Cardiac muscle cell (in vitro differentiated cells and primary cell): ENCODE measurements around the gene RHOJ. TPM values are rescaled to one million over a fixed set of nuclear protein-coding genes. Genes with fewer than 3 reads are reported as not detected.
A peak's percentile ranks its signal among the peaks of the same experiment; 100 is the strongest.

Source experiments
- DNase-seq, 2 donors: peaks; one replicate each; pipeline versions ENCODE4 v3.0.0 to v3.0.0-alpha.2; 2010 to 2017; ENCODE audit warnings: low read depth in 1 of 2, low spot score in 1 of 2
- H3K27ac ChIP-seq: fragments of 200-600 bp; sonication (generic); 2 replicates; pipeline ENCODE4 v1.5.1; 2016
- H3K27me3 ChIP-seq: fragments of 200-600 bp; sonication (generic); 2 replicates; pipeline ENCODE4 v1.6.0; 2016; ENCODE audit warnings: control low read depth
- H3K36me3 ChIP-seq: fragments of 200-600 bp; sonication (generic); 2 replicates; pipeline ENCODE4 v1.5.1; 2016; ENCODE audit warnings: control low read depth
- H3K4me1 ChIP-seq: fragments of 200-600 bp; sonication (generic); 2 replicates; pipeline ENCODE4 v1.8.1; 2017; ENCODE audit warnings: low read depth, mild to moderate bottlenecking, mixed run types
- H3K4me3 ChIP-seq: fragments of 200-600 bp; sonication (generic); 2 replicates; pipeline ENCODE4 v1.5.1; 2016; ENCODE audit warnings: mild to moderate bottlenecking
- H3K9me3 ChIP-seq: fragments of 200-600 bp; sonication (generic); 2 replicates; pipeline ENCODE4 v1.5.1; 2017; ENCODE audit warnings: low read depth, mild to moderate bottlenecking, control low read depth
- CTCF ChIP-seq: IDR thresholded peaks from 2 replicates; pipeline ENCODE4 v1.5.1; 2012; ENCODE audit warnings: low read depth, mild to moderate bottlenecking, low read length
- polyA plus RNA-seq: library from polyadenylated mRNA; unstranded; fragments of >200 nt; fragmentation: Nextera tagmentation; extraction: Ambion mirVana; gene quantifications from 2 replicates; pipeline ENCODE4 v1.2.1, GENCODE V29; 2016
- total RNA-seq: library from RNA; depleted of rRNA; stranded (reverse); fragments of >200 nt; gene quantifications from 2 replicates; pipeline ENCODE4 v1.2.3, GENCODE V29; 2016

RHOJ gene
- total and polyA plus RNA-seq, 2 experiments from 2014 or later, result 0.18 TPM; not detected in 1

- Histone ChIP-seq H3K4me1 (no peaks in the 10 kb centered on the region), H3K27ac (no peak overlapping the region), H3K9me3 (no peaks in the 10 kb centered on the region), H3K27me3 (no peaks in the 10 kb centered on the region), H3K4me3 (no peak overlapping the region), H3K36me3 (no peaks in the 10 kb centered on the region)
- no peak for TF ChIP-seq CTCF
- DNase-seq, result no peak
These were observed 10.4 kb downstream of the RHOJ start for GRCh38 chr14:63214417-63215196.

- TF ChIP-seq CTCF, result no peak
- H3K27ac ChIP-seq, result no peak overlapping the region
- no peak overlapping the region for H3K4me3 ChIP-seq
- H3K4me1 ChIP-seq, result no peaks in the 10 kb centered on the region
- H3K27me3 ChIP-seq, result no peaks in the 10 kb centered on the region
- H3K36me3 ChIP-seq, result no peaks in the 10 kb centered on the region
- no peak for DNase-seq
- no peaks in the 10 kb centered on the region for H3K9me3 ChIP-seq
These were observed 16.3 kb downstream of the RHOJ start for GRCh38 chr14:63220526-63220925.

- no peak for TF ChIP-seq CTCF
- Histone ChIP-seq H3K4me3 (no peak overlapping the region), H3K9me3 (no peaks in the 10 kb centered on the region), H3K27me3 (no peaks in the 10 kb centered on the region), H3K36me3 (no peaks in the 10 kb centered on the region), H3K4me1 (no peaks in the 10 kb centered on the region), H3K27ac (no peak overlapping the region)
- DNase-seq, result no peak
These were observed 19.4 kb downstream of the RHOJ start for GRCh38 chr14:63223596-63223995.

- DNase-seq, result peak; percentile 4 to 31
- no peak overlapping the region for H3K27ac ChIP-seq
- no peaks in the 10 kb centered on the region for H3K4me1 ChIP-seq
- TF ChIP-seq CTCF, result no peak
- H3K4me3 ChIP-seq, result no peak overlapping the region
- H3K36me3 ChIP-seq, result no peaks in the 10 kb centered on the region
- no peaks in the 10 kb centered on the region for H3K9me3 ChIP-seq
- H3K27me3 ChIP-seq, result no peaks in the 10 kb centered on the region
These were observed 20.0 kb downstream of the RHOJ start for GRCh38 chr14:63224196-63224595.

GRCh38 chr14:63228217-63228616 lies 24.0 kb downstream of the RHOJ start:
- H3K27ac ChIP-seq, result no peak overlapping the region
- TF ChIP-seq CTCF, result no peak
- no peak for DNase-seq

More at GRCh38 chr14:63228217-63228616, 24.0 kb downstream of the RHOJ start:
- H3K4me3 ChIP-seq, result no peak overlapping the region
- no peaks in the 10 kb centered on the region for H3K9me3 ChIP-seq
- no peaks in the 10 kb centered on the region for H3K36me3 ChIP-seq
- no peaks in the 10 kb centered on the region for H3K27me3 ChIP-seq
- H3K4me1 ChIP-seq, result no peaks in the 10 kb centered on the region
